GM18858 (cell line): Measurements from ENCODE around the gene LDB3.

Source experiments
- ATAC-seq: cut with Tn5 transposase; IDR thresholded peaks from one replicate; pipeline ENCODE4 v1.9.1; 2021; ENCODE audit not compliant: unreplicated experiment

LDB3 gene

DNA sequence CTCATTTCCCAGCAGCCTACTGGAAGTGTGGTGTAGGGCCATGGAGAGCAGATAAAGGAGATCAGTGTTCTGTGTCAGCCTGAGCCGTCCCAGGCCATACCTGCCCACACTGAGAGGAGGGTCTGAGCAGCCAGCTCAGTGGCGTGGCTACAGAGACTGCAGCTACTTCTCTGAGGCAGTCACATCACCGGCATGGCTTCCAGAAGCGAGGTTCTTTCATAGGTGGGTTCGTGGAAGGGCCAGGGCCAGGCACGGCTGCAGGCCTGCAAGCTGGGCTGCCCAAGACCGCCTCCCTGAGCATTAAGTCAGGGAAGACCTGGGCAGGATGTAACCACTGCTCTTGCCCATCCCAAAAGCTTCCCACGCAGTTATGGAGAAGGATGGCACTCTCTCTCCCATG lies 34.9 kb downstream of the LDB3 start:
- ATAC-seq = no peak

DNA sequence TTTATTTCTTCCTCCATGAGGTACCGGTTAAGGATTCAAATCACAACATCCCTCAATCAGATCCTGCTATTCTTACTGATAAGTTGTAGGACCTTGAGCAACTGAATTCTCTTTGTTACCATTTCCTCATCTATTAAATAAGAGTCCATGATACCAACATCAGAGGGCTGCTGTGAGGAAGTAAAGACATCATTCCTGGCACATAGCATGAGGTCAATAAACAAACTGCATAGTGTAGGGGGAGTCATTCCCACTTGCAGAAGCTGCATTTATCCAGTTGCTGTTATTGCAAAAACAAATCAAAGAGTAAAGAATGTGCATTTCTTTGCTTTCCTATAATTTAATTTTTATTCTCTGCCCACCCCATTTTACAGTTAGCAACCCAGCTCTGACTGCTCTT lies 36.8 kb downstream of the LDB3 start:
- ATAC-seq = no peak

DNA sequence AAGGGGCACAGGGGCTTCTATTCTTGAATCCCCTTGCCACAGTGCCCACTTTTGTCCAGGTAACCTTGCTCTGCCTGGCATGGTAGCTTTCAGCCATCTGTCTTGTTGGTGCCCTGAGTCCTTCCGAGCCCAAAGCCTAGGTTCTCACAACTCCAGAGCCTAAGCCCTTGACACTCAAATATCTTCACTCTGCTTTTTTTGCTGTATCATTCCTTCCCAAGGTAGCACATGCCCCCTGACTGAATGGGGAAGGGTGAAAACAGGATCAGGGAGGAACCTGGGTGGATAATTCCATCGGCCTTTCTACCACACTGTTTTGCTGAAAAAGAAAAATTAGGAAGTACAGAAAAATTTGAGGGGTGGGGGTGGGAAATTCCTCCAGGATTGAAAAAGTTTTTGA lies 37.6 kb downstream of the LDB3 start:
- no peak for ATAC-seq

DNA sequence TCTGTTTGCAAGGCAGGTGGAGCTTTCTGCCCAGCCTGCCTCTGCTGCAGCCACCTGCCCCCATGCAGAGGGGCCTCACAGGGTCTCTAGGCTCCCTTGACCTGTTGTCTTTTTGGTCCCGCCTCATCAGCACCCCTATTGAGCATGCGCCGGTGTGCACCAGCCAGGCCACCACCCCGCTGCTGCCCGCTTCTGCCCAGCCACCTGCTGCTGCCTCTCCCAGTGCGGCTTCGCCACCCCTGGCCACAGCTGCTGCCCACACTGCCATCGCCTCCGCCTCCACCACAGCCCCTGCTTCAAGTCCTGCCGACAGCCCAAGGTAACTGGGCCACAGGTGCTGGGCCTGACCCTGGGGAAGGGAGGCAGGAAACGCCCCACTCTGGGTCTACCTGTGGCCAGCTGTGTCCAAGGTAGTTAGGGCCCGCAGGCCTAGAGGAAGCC lies 38.1 kb downstream of the LDB3 start:
- no peak for ATAC-seq

DNA sequence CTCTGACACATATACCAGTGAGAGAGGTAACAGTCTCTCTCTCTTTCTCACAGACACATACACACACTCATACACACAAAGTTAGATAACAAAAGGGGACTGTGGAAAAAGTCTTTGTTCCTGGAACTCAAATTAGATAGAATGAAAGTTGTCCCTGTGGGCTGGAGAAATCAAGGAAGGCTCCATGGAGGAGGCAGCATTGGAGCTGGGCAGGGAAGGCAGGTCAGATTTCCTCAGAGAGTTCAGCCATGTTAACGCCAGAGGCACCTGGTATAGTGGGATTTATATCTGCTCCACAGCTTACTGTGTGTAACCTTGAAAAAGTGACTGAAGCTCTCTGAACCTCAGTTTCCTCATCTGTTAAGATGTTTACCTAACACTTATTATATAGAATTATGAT lies 38.7 kb downstream of the LDB3 start:
- no peak for ATAC-seq

GRCh38 chr10:86707505-86707904 lies 39.2 kb downstream of the LDB3 start:
- no peak for ATAC-seq

DNA sequence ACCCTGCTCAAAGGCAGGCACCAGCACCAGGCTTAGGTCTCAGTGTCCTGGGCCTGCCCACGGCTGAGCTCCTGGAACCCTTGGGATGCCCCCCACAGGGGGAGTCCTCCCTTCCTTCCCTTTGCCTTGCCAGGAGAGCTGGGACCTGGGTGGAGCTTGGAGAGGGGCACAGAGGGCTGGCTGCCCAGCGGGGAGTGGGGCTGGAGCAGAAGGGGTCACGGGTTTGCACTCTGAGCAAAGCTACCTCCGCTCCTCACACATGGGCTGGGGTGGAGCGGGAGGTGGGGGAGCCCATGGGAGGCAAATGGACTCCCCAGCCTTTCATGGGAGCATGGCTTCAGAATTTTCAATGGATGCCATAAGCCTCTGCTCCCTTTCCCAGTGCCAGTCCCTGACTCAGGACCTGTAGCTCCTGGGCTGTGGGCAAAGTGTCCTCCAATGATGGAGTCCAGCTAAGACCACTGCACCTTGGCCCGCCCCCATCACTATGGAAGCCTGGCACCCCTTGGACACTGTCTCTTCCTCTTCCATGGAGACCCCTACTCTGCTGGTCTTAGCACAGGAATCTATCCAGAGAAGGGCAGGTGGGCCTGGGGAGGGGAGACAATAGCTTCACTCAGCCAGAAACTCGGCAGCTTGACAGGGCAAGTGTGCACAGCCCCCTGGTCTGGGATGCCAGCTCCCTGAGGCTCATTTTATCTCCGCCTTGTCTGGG lies 39.9 kb downstream of the LDB3 start:
- no peak for ATAC-seq

GRCh38 chr10:86708783-86709380 lies 40.6 kb downstream of the LDB3 start:
- no peak for ATAC-seq

DNA sequence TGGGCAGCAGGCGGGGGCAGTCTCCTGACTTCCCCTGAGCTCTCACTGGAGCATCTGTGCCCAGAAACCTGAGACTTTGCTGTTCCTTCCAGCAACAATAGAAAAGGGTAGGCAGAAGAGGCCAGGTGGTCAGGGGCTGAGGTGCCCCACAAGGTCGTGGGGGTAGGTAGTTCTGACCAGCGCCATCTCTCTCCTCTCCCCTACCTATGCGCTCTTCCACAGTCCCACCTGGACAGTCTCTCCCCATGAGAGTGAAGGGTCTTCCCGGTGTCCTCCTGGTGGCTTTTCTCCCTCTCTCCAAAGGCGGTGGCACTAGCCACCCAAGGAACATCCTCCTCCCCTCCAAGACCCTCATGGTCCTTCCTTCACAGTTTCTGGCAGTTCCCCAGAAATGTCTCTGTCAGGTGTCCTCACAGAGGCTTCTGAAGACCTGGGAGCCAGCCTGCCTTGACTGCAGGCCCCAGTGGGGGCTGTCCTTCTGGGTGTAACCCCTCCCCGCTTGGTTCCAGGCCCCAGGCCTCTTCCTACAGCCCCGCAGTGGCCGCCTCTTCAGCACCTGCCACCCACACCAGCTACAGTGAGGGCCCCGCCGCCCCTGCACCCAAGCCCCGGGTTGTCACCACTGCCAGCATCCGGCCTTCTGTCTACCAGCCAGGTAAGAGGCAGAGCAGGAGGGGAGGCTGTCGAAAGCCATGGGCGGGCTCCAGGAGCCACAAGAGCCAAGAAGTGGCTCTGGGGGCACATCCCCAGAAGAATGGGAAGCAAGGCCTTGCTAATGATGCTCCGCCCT lies 41.3 kb downstream of the LDB3 start:
- no peak for ATAC-seq

DNA sequence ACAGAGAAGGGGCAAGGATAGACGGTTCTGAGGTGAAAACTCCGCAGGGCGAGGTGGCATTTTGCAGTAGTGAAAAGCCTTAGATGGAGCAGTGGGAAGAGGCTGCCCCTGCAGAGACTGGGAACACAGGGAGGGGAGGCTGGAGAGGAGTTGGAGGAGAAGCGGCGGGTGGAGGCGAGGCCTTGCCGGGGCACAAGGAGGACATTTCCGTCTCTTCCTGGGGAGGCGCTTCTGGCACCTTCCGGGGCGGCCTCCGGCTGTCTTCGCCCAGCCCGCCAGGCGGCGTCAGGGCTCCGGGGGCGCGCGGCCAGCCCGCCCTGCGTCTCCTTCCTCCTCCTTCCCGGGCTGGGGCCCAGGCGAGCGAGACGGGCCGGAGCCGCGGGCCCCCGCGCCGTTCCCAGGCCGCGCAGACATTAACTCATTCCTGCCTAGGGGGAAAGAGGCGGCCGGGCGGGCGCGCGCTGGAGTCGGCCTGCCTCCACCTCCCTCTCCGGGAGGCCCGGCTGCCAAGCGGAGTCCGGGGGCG lies 42.7 kb downstream of the LDB3 start:
- ATAC-seq = peak; percentile 72

- ATAC-seq = peak; percentile 33
These were observed 43.4 kb downstream of the LDB3 start for GRCh38 chr10:86711513-86712316.

GRCh38 chr10:86712317-86712707 lies 44.0 kb downstream of the LDB3 start:
- ATAC-seq = no peak

DNA sequence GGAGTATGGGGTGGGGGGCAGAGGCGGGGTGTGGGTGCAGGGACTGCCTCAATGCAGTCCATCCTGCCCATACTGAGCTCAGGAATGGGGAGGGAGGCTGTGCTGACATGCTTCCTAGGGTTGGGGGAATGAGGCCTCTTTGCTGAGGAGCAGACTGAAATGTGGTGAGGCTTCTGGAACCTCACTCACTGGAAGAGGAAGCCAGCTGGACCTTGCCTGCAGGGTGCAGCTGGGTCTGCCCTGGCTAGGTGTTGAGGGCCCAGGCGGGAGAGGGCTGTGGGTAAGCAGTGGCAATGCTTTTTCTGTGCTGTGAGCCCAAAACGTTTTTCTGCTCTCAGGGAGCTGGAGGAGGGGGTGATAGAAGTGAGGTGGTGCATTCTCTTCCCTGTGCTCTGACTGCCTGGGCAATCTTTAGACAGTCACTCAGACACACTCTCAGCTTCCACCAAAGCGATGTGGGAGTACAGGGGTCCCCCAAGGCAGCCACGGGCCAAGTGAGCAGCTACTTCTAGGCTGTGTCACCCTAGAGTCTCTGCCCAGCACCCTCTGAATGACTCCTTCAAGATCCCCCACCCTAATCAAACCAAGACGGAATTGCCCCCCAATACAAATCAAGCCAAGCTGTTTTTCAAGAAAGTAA lies 47.0 kb downstream of the LDB3 start:
- no peak for ATAC-seq

GRCh38 chr10:86715836-86716235 lies 47.5 kb downstream of the LDB3 start:
- no peak for ATAC-seq

GRCh38 chr10:86716466-86716865 lies 48.2 kb downstream of the LDB3 start:
- ATAC-seq = no peak

DNA sequence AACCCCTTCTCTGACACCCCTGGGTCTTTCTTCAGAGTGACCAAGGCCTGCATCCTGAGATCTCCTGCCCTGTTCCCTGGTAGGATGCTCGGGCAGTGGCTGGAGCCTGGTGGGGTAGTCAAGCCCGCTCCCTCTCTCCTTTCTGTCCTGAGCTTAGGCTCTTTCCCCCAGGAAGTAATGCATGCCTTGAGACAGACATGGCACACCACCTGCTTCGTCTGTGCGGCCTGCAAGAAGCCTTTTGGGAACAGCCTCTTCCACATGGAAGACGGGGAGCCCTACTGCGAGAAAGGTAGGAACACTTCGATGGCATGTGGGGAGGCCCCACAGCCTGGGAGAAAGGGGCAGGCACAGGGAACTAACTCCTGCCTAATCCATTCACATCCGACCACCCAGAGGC lies 50.2 kb downstream of the LDB3 start:
- ATAC-seq = no peak

GRCh38 chr10:86721232-86721631 lies 52.9 kb downstream of the LDB3 start:
- ATAC-seq = no peak

GRCh38 chr10:86723009-86723408 lies 54.7 kb downstream of the LDB3 start:
- no peak for ATAC-seq

DNA sequence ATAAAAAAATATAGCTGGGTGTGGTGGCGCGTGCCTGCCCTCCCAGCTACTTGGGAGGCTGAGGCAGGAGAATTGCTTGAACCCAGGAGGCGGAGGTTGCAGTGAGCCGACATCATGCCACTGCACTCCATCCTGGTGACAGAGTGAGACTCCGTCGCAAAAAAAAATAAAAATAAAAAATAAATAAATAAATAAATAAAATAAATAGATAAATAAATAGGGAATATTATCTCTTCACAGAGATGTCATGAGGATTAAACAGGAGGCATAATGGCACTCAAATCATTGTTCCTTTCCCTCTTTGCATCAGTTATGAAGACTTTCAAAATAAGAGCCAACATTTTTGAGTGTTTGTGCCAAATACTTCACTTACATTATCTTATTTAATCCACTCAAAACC lies 56.1 kb downstream of the LDB3 start:
- no peak for ATAC-seq

GRCh38 chr10:86725980-86726676 lies 57.8 kb downstream of the LDB3 start:
- ATAC-seq = no peak
